GM12878 (cell line): ENCODE data around the gene CRELD2. TPM values are rescaled to one million over a fixed set of nuclear protein-coding genes. Genes with fewer than 3 reads are reported as not detected.

ENCODE experiments used
- ATAC-seq: fragments of 200-7000 bp; cut with Tn5 transposase; 3 replicates; pipeline ENCODE4 v1.9.1; 2020; ENCODE audit warnings: mild to moderate bottlenecking, moderate library complexity
- BruUV-seq: library from RNA; stranded (reverse); fragments of 400-500 nt; replicated peaks from 2 replicates; lab custom pipeline; 2021; lab: Mats Ljungman, UMichigan
- CTCF ChIA-PET: fragments of 300-600 bp; sonication (Branson Sonifier 250); formaldehyde crosslinking; extraction: SDS; loops from one replicate; lab custom pipeline; 2021; ENCODE audit warnings: inconsistent platforms; lab: Yijun Ruan, JAX
- POLR2A ChIA-PET: fragments of 350-600 bp; formaldehyde crosslinking; extraction: SDS; loops from one replicate; lab custom pipeline; 2021; ENCODE audit warnings: inconsistent platforms; lab: Charles Lee
- RAD21 ChIA-PET: fragments of 300-600 bp; sonication (Branson Sonifier 250); formaldehyde crosslinking; loops from one replicate; lab custom pipeline; 2023; ENCODE audit warnings: antibody characterized with exemption; ENCODE audit not compliant: unreplicated experiment; lab: Charles Lee
- SMC1A ChIA-PET: fragments of 300-600 bp; sonication (Branson Sonifier 250); formaldehyde crosslinking; loops from one replicate; lab custom pipeline; 2023; ENCODE audit not compliant: unreplicated experiment, uncharacterized antibody; lab: Charles Lee
- DNase-seq: peaks from one replicate; pipeline ENCODE4 v3.0.0-alpha.2; 2011; ENCODE audit warnings: low read depth, low spot score
- FAIRE-seq: peaks from 3 replicates; lab custom pipeline; 2011; peaks lifted over from hg19 to GRCh38; lab: Jason Lieb, UNC
- H2AFZ ChIP-seq: 2 replicates; pipeline ENCODE4 v1.6.0; 2011; ENCODE audit warnings: low read depth, low read length, control low read depth; ENCODE audit not compliant: control insufficient read depth
- H3K27ac ChIP-seq: 2 replicates; pipeline ENCODE4 v1.5.1; 2011; ENCODE audit warnings: control low read depth; ENCODE audit not compliant: control insufficient read depth, insufficient read depth
- H3K27me3 ChIP-seq, 2 experiments: replicated peaks in 1 of 2; 2 replicates each; pipeline versions ENCODE4 v1.6.0 to v1.6.1; 2011; ENCODE audit warnings: low read length in 1 of 2; ENCODE audit not compliant: control insufficient read depth in 2 of 2, insufficient read depth in 2 of 2
- H3K36me3 ChIP-seq, 2 experiments: 2 replicates each; pipeline ENCODE4 v1.5.1; 2011; ENCODE audit warnings: low read length in 1 of 2; ENCODE audit not compliant: control insufficient read depth in 2 of 2, insufficient read depth in 2 of 2
- H3K4me1 ChIP-seq: 2 replicates; pipeline ENCODE4 v1.6.1; 2011; ENCODE audit warnings: mild to moderate bottlenecking, low read length, moderate library complexity, mixed read lengths; ENCODE audit not compliant: control insufficient read depth, insufficient read depth
- H3K4me2 ChIP-seq: 2 replicates; pipeline ENCODE4 v1.6.0; 2011; ENCODE audit warnings: control low read depth; ENCODE audit not compliant: control insufficient read depth, insufficient read depth
- H3K4me3 ChIP-seq: fragments of 200-600 bp; sonication (generic); 2 replicates; pipeline ENCODE4 v1.5.1; 2016
- H3K79me2 ChIP-seq: 2 replicates; pipeline ENCODE4 v1.6.0; 2011; ENCODE audit warnings: low read length; ENCODE audit not compliant: control insufficient read depth, insufficient read depth
- H3K9ac ChIP-seq: 2 replicates; pipeline ENCODE4 v1.8.0; 2011; ENCODE audit warnings: low read length, control low read depth, mixed read lengths; ENCODE audit not compliant: control insufficient read depth, insufficient read depth
- H3K9me3 ChIP-seq: replicated peaks from 3 replicates; pipeline ENCODE4 v1.5.1; 2011; ENCODE audit warnings: mild to moderate bottlenecking, low read length; ENCODE audit not compliant: control insufficient read depth, insufficient read depth
- H4K20me1 ChIP-seq: 2 replicates; pipeline ENCODE4 v1.6.0; 2011; ENCODE audit not compliant: control insufficient read depth, insufficient read depth
- ATF7 ChIP-seq: fragments of 450-650 bp; IDR thresholded peaks from 2 replicates; pipeline ENCODE4 v1.6.1; 2016; ENCODE audit warnings: low read depth, mild to moderate bottlenecking
- BCL11A ChIP-seq: IDR thresholded peaks from 2 replicates; pipeline ENCODE4 v1.6.1; 2011; ENCODE audit warnings: low read depth, low read length
- BHLHE40 ChIP-seq, 2 experiments: fragments of 450-650 bp in 1 of 2; IDR thresholded peaks; 2 replicates each; pipeline ENCODE4 v1.6.1; 2011 to 2017; ENCODE audit warnings: low read depth in 2 of 2, borderline replicate concordance in 1 of 2, improper control_type of control experiment in 1 of 2, low read length in 1 of 2, mild to moderate bottlenecking in 1 of 2
- BMI1 ChIP-seq: fragments of 450-650 bp; IDR thresholded peaks from 2 replicates; pipeline ENCODE4 v1.6.1; 2016; ENCODE audit warnings: mild to moderate bottlenecking, moderate library complexity, borderline replicate concordance
- CREM ChIP-seq: IDR thresholded peaks from 2 replicates; pipeline ENCODE4 v1.6.1; 2014; ENCODE audit warnings: antibody characterized with exemption, low read depth
- IRF3 ChIP-seq: fragments of 450-650 bp; IDR thresholded peaks from 2 replicates; pipeline ENCODE4 v1.6.1; 2014; ENCODE audit warnings: mild to moderate bottlenecking
- IRF5 ChIP-seq: fragments of 450-650 bp; IDR thresholded peaks from 2 replicates; pipeline ENCODE4 v1.6.1; 2017; ENCODE audit warnings: borderline replicate concordance
- KAT2A ChIP-seq: conservative IDR thresholded peaks from 2 replicates; pipeline ENCODE4 v1.6.1; 2011; ENCODE audit warnings: low read depth, low read length; ENCODE audit not compliant: control insufficient read depth
- LARP7 ChIP-seq: fragments of 450-650 bp; IDR thresholded peaks from 2 replicates; pipeline ENCODE4 v1.6.1; 2017; ENCODE audit warnings: mild to moderate bottlenecking
- MEF2B ChIP-seq: fragments of 450-650 bp; IDR thresholded peaks from 2 replicates; pipeline ENCODE4 v1.6.1; 2018; ENCODE audit warnings: mild to moderate bottlenecking, moderate library complexity; ENCODE audit not compliant: partially characterized antibody, poor library complexity, severe bottlenecking
- NFYA ChIP-seq: IDR thresholded peaks from 2 replicates; pipeline ENCODE4 v1.6.1; 2011; ENCODE audit warnings: low read depth, mild to moderate bottlenecking, low read length, improper control_type of control experiment, borderline replicate concordance
- NKRF ChIP-seq: fragments of 450-650 bp; conservative IDR thresholded peaks from 2 replicates; pipeline ENCODE4 v1.6.1; 2017; ENCODE audit warnings: mild to moderate bottlenecking, moderate library complexity
- SMC3 ChIP-seq: IDR thresholded peaks from 2 replicates; pipeline ENCODE4 v1.6.1; 2011; ENCODE audit warnings: low read length, improper control_type of control experiment, borderline replicate concordance
- SUPT20H ChIP-seq: IDR thresholded peaks from 2 replicates; pipeline ENCODE4 v1.6.1; 2011; ENCODE audit warnings: low read depth, mild to moderate bottlenecking, low read length, moderate library complexity, borderline replicate concordance; ENCODE audit not compliant: control insufficient read depth
- ZBED1 ChIP-seq: IDR thresholded peaks from 2 replicates; pipeline ENCODE4 v1.6.1; 2016; ENCODE audit warnings: borderline replicate concordance
- WGBS: methylation state at CpG from one replicate; pipeline ENCODE4 v1.1.6; 2016; ENCODE audit warnings: low lambda C conversion rate; ENCODE audit not compliant: insufficient replicate concordance, insufficient coverage; ENCODE audit errors: missing lambda C conversion rate; 5-methylcytosine and 5-hydroxymethylcytosine counted together
- in situ Hi-C: fragments of 300-500 bp; cut with MboI; formaldehyde crosslinking; loops from 9 replicates; pipeline ENCODE4 v1.14.3; 2018; ENCODE audit warnings: mixed read lengths
- intact Hi-C: fragments of 100-400 bp; cut with micrococcal nuclease; formaldehyde crosslinking; loops from one replicate; pipeline ENCODE4 v1.14.2; 2022; ENCODE audit not compliant: unreplicated experiment
- polyA plus RNA-seq, 11 experiments: library from polyadenylated mRNA; depleted of rRNA in 4 of 11; unstranded in 6 of 11; stranded (reverse) in 5 of 11; fragments of >200 nt; fragmentation: Nextera tagmentation in 4 of 11; fragmentation: Illumina TruSeq in 1 of 11; extraction: Ambion mirVana in 4 of 11; extraction: Trizol in 1 of 11; gene quantifications; 1 replicate in 1 of 11; 2 replicates in 10 of 11; pipeline versions ENCODE4 v1.2.1 to v1.2.3, GENCODE V29; 2011 to 2016; ENCODE audit warnings: inconsistent platforms in 2 of 11, missing spikeins in 2 of 11, low read depth in 1 of 11
- total RNA-seq, 4 experiments: library from RNA; depleted of rRNA in 3 of 4; stranded (reverse); fragments of >200 nt in 3 of 4; fragmentation: Illumina TruSeq in 1 of 4; extraction: Trizol in 1 of 4; gene quantifications; 2 replicates each; pipeline versions ENCODE4 v1.2.1 to v1.2.3, GENCODE V29; 2013 to 2021

Gene CRELD2
- total and polyA plus RNA-seq, 10 of the 15 experiments (the other 5 are each of a cell fraction or from before 2014, with no cell fraction given) = 9.4 to 111 (median 25.9) TPM

GRCh38 chr22:49966774-49967705 lies 48.6 kb downstream of the CRELD2 start:
- Histone ChIP-seq H3K27ac (peak overlapping the region; percentile 45), H3K9ac (peak overlapping the region; percentile 24), H2AFZ (no peak overlapping the region), H3K27me3 (no peaks in the 10 kb centered on the region), H3K79me2 (peaks cover 37% of the 10 kb centered on the region), H4K20me1 (peaks cover 2% of the 10 kb centered on the region; the same call in 1 of the 2 replicates), H3K4me3 (no peak overlapping the region), H3K4me2 (peak overlapping the region; percentile 54), H3K4me1 (peaks cover 39% of the 10 kb centered on the region), H3K36me3 (peaks cover 14 to 19% of the 10 kb centered on the region in 2 experiments), H3K9me3 (no peaks in the 10 kb centered on the region)
- intact Hi-C loops = no loop called here
- peak; percentile 2 for ATAC-seq
- ChIA-PET SMC1A (interaction anchor here (0.7 to 1.5 kb wide), 5 partner anchors 33 to 63 kb away, joined by 3 to 7 read pairs (median 4); no protein-coding TSS in a partner anchor), CTCF (interaction anchor here (0.7 to 2.6 kb wide), 6 partner anchors 10 to 86 kb away, joined by 3 to 15 read pairs (median 5); no protein-coding TSS in a partner anchor), RAD21 (interaction anchor here (0.8 to 2.3 kb wide), 5 partner anchors 10 to 63 kb away, joined by 4 to 18 read pairs (median 5); no protein-coding TSS in a partner anchor), POLR2A (interaction anchor here (1.0 to 1.7 kb wide), 4 partner anchors 10 to 34 kb away, joined by 3 to 6 read pairs (median 4); no protein-coding TSS in a partner anchor)
- no peak for DNase-seq
- in situ Hi-C loops = loop anchor here (10.0 kb wide), 1 partner anchor 568 kb away; the partner anchor contains the start of gene TYMP
- no TSS peak for BruUV-seq
- FAIRE-seq = no peak
- WGBS = 37% methylated on average over 33 of the region's 36 CpGs
- TF ChIP-seq IRF5 = no peak
- no peak for TF ChIP-seq MEF2B
- peak in 1 of 2 experiments; percentile 48; a peak in 2 of 4 replicates for TF ChIP-seq BHLHE40 (IDR thresholded peaks at IDR 0.05; ENCODE audit: borderline replicate concordance in 1 of 2, low read depth in 2 of 2, low read length in 1 of 2)
- TF ChIP-seq KAT2A = no peak
- TF ChIP-seq BMI1 = no peak
- TF ChIP-seq ATF7 = no peak
- TF ChIP-seq BCL11A = 0 out of 2 replicates have a peak, but pooled peaks have one; percentile 14
- no peak for TF ChIP-seq NKRF
- no peak for TF ChIP-seq SUPT20H
- TF ChIP-seq LARP7 = no peak
- no peak for TF ChIP-seq IRF3
- TF ChIP-seq NFYA = no peak
- no peak for TF ChIP-seq SMC3
- no peak for TF ChIP-seq ZBED1
- TF ChIP-seq CREM = no peak
